ENCODE measurements around the gene XRCC2.
"Not testable (repeated sequence)": the region's sequence is repeated elsewhere in the genome, so short reads cannot be mapped to it uniquely, and the experiment has no call there.

DNA sequence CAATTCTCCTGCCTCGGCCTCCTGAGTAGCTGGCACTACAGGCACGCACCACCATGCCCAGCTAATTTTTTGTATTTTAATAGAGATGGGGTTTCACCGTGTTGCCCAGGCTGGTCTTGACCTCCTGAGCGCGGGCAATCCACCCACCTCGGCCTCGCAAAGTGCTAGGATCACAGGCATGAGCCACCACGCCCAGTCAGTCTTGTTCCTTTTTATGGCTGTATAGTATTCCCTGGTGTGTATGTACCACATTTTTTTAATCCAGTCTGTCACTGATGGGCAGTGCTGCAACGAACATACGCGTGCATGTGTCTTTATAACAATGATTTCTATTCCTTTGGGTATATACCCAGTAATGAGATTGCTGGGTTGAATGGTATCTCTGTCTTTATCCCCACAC lies 29.4 kb downstream of the XRCC2 start:
- not testable (repeated sequence) for TF ChIP-seq POLR2A (IDR thresholded peaks at IDR 0.05); CTCF (IDR thresholded peaks at IDR 0.05 in 8 of 11, conservative IDR thresholded peaks at IDR 0.05 in 3 of 11)
